Stimulated activated CD4-positive, alpha-beta T cell treated with anti-CD3 and anti-CD28 coated beads, Interleukin-1b, Interleukin-23, amount 100 ng/mL, for 1 hour (primary cell): Measurements from ENCODE around the gene SORT1.
"Not testable (repeated sequence)": the region's sequence is repeated elsewhere in the genome, so short reads cannot be mapped to it uniquely, and the experiment has no call there.

ENCODE experiments used
- DNase-seq, 2 donors: peaks; one replicate each; pipeline ENCODE4 v3.0.0-alpha.2; 2020; ENCODE audit warnings: low read depth in 2 of 2

Gene SORT1

GRCh38 chr1:109299558-109300343, 98.0 kb downstream of the SORT1 start:
- no peak for DNase-seq

GRCh38 chr1:109298666-109299557, 98.8 kb downstream of the SORT1 start:
- DNase-seq = no peak

GRCh38 chr1:109296782-109297181, 100.9 kb downstream of the SORT1 start:
- DNase-seq = no peak

- DNase-seq = no peak
Observed at GRCh38 chr1:109295712-109296415, 101.9 kb downstream of the SORT1 start.

- no peak for DNase-seq
Observed at GRCh38 chr1:109294481-109294880, 103.2 kb downstream of the SORT1 start.

GRCh38 chr1:109293026-109293425, 104.7 kb downstream of the SORT1 start:
- no peak for DNase-seq

GRCh38 chr1:109292364-109292763, 105.4 kb downstream of the SORT1 start:
- DNase-seq = no peak

GRCh38 chr1:109290998-109291397, 106.7 kb downstream of the SORT1 start:
- DNase-seq = no peak

GRCh38 chr1:109290137-109290536, 107.6 kb downstream of the SORT1 start:
- DNase-seq = no peak

- not testable (repeated sequence) for DNase-seq
Observed at GRCh38 chr1:109286762-109287161, 111.0 kb downstream of the SORT1 start.

- no peak for DNase-seq
Observed at GRCh38 chr1:109283748-109284600, 113.7 kb downstream of the SORT1 start.

GRCh38 chr1:109282952-109283747, 114.6 kb downstream of the SORT1 start, which contains the start of gene PSRC1:
Gene PSRC1, minus strand, starts transcription at chr1:109283145.
- DNase-seq = peak; percentile 68 to 78

- no peak for DNase-seq
Observed at GRCh38 chr1:109282497-109282951, 115.2 kb downstream of the SORT1 start.

- no peak for DNase-seq
Observed at GRCh38 chr1:109281680-109282496, 115.8 kb downstream of the SORT1 start.

GRCh38 chr1:109280862-109281261, 116.9 kb downstream of the SORT1 start:
- DNase-seq = no peak

- DNase-seq = no peak
Observed at GRCh38 chr1:109279615-109280278, 118.0 kb downstream of the SORT1 start.

GRCh38 chr1:109277434-109278204, 120.1 kb downstream of the SORT1 start:
- peak in 1 of 2 donors; percentile 45 for DNase-seq
